ENCODE results near the gene DCBLD1. TPM values are rescaled to one million over a fixed set of nuclear protein-coding genes. Genes with fewer than 3 reads are reported as not detected.
A peak's percentile ranks its signal among the peaks of the same experiment; 100 is the strongest.

DCBLD1 gene
- total RNA-seq, 3 donors from 2014 or later (not counting 1 experiment from before 2014, with no cell fraction given) = 8.4 to 16.1 (median 13.0) TPM

GRCh38 chr6:117496383-117496990, 14.0 kb downstream of the DCBLD1 start:
- Mint-ChIP-seq H3K36me3 (no peaks in the 10 kb centered on the region), H3K27ac (peak overlapping the region; percentile 51 to 60), H3K4me1 (peaks cover 40 to 43% of the 10 kb centered on the region in 2 donors), H3K27me3 (ENCODE audit: low read depth in 2 of 2) (no peaks in the 10 kb centered on the region), H3K4me3 (peak overlapping the region; percentile 43), H3K9me3 (no peaks in the 10 kb centered on the region)
- no peaks in the 10 kb centered on the region for H3K36me3 ChIP-seq (ENCODE audit: control insufficient read depth, insufficient read depth, low read length)
- intact Hi-C loops (cut with micrococcal nuclease) = no loop called here
- no peak overlapping the region for H3K4me3 ChIP-seq (ENCODE audit: low read length)
- ATAC-seq (peak in 2 of 3 donors; percentile 35 to 46), DNase-seq (no peak)
- TF ChIP-seq CTCF (IDR thresholded peaks at IDR 0.05) = no peak
- no peaks in the 10 kb centered on the region for H3K27me3 ChIP-seq (ENCODE audit: control insufficient read depth, insufficient read depth, low read length)
- no peaks in the 10 kb centered on the region for H3K9me3 ChIP-seq (ENCODE audit: control insufficient read depth, insufficient read depth, low read length)
- no peaks in the 10 kb centered on the region for H3K4me1 ChIP-seq (ENCODE audit: control insufficient read depth, insufficient read depth, low read length)
- no peak overlapping the region for H3K27ac ChIP-seq (ENCODE audit: low read length)
- 90% methylated on average over 1 of the region's 1 CpG for WGBS (ENCODE audit: insufficient coverage)

DNA sequence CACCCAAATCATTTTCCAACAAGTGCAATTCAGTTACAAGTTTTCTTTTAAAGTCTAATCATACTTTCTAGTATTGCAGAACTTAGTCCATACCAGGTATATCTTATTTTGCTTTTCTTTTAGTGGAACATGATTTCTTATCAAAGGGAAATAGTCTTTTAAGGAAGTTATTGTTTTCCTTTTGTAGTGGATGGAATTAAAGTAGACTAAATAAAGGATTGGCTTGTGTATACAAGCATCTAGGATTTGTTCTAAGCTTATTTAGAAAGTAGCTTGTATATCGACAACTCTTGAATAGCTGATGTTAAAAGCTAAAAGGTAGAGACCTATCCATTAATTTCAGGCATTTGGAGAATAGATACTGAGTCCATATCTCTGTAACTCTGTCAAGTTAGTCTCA, 14.8 kb downstream of the DCBLD1 start:
- no peak for ATAC-seq
- H3K4me1 Mint-ChIP-seq = peaks cover 38 to 40% of the 10 kb centered on the region in 2 donors
- H3K27me3 Mint-ChIP-seq (ENCODE audit: low read depth in 2 of 2) = no peaks in the 10 kb centered on the region
- intact Hi-C loops (cut with micrococcal nuclease) = no loop called here
- no peak for DNase-seq
- no peak for TF ChIP-seq CTCF (IDR thresholded peaks at IDR 0.05)
- Histone ChIP-seq H3K4me1 (ENCODE audit: control insufficient read depth, insufficient read depth, low read length) (no peaks in the 10 kb centered on the region), H3K9me3 (ENCODE audit: control insufficient read depth, insufficient read depth, low read length) (no peaks in the 10 kb centered on the region), H3K27ac (ENCODE audit: low read length) (no peak overlapping the region), H3K27me3 (ENCODE audit: control insufficient read depth, insufficient read depth, low read length) (no peaks in the 10 kb centered on the region), H3K4me3 (ENCODE audit: low read length) (no peak overlapping the region), H3K36me3 (ENCODE audit: control insufficient read depth, insufficient read depth, low read length) (no peaks in the 10 kb centered on the region)
- 90% methylated on average over 1 of the region's 1 CpG for WGBS (ENCODE audit: insufficient coverage)
- no peaks in the 10 kb centered on the region for H3K9me3 Mint-ChIP-seq
- no peaks in the 10 kb centered on the region for H3K36me3 Mint-ChIP-seq
- no peak overlapping the region for H3K4me3 Mint-ChIP-seq
- H3K27ac Mint-ChIP-seq = peak overlapping the region in 1 of 2 donors; percentile 60

GRCh38 chr6:117498159-117498558, 15.7 kb downstream of the DCBLD1 start:
- ATAC-seq (no peak), DNase-seq (no peak)
- H3K4me3 Mint-ChIP-seq = no peak overlapping the region
- H3K27me3 Mint-ChIP-seq (ENCODE audit: low read depth in 2 of 2) = no peaks in the 10 kb centered on the region
- H3K4me3 ChIP-seq (ENCODE audit: low read length) = no peak overlapping the region
- intact Hi-C loops (cut with micrococcal nuclease) = no loop called here
- H3K4me1 ChIP-seq (ENCODE audit: control insufficient read depth, insufficient read depth, low read length) = no peaks in the 10 kb centered on the region
- TF ChIP-seq CTCF (IDR thresholded peaks at IDR 0.05) = no peak
- peaks cover 37 to 44% of the 10 kb centered on the region in 2 donors for H3K4me1 Mint-ChIP-seq
- H3K9me3 Mint-ChIP-seq = no peaks in the 10 kb centered on the region
- H3K27me3 ChIP-seq (ENCODE audit: control insufficient read depth, insufficient read depth, low read length) = no peaks in the 10 kb centered on the region
- H3K27ac Mint-ChIP-seq = peak overlapping the region in 1 of 2 donors; percentile 72
- H3K36me3 ChIP-seq (ENCODE audit: control insufficient read depth, insufficient read depth, low read length) = no peaks in the 10 kb centered on the region
- WGBS (ENCODE audit: insufficient coverage) = 83% methylated on average over 1 of the region's 2 CpGs
- no peaks in the 10 kb centered on the region for H3K36me3 Mint-ChIP-seq
- H3K9me3 ChIP-seq (ENCODE audit: control insufficient read depth, insufficient read depth, low read length) = no peaks in the 10 kb centered on the region
- H3K27ac ChIP-seq (ENCODE audit: low read length) = no peak overlapping the region

- Mint-ChIP-seq H3K4me3 (no peak overlapping the region), H3K36me3 (peaks cover 7% of the 10 kb centered on the region), H3K27ac (no peak overlapping the region), H3K27me3 (ENCODE audit: low read depth in 2 of 2) (no peaks in the 10 kb centered on the region), H3K4me1 (peaks cover 13 to 20% of the 10 kb centered on the region in 2 donors), H3K9me3 (no peaks in the 10 kb centered on the region)
- WGBS (ENCODE audit: insufficient coverage) = 43% methylated on average over 2 of the region's 2 CpGs
- no peak for ATAC-seq
- no peak overlapping the region for H3K27ac ChIP-seq (ENCODE audit: low read length)
- H3K36me3 ChIP-seq (ENCODE audit: control insufficient read depth, insufficient read depth, low read length) = peaks cover 2% of the 10 kb centered on the region
- H3K9me3 ChIP-seq (ENCODE audit: control insufficient read depth, insufficient read depth, low read length) = no peaks in the 10 kb centered on the region
- H3K4me1 ChIP-seq (ENCODE audit: control insufficient read depth, insufficient read depth, low read length) = no peaks in the 10 kb centered on the region
- H3K27me3 ChIP-seq (ENCODE audit: control insufficient read depth, insufficient read depth, low read length) = no peaks in the 10 kb centered on the region
- no peak for DNase-seq
- TF ChIP-seq CTCF (IDR thresholded peaks at IDR 0.05) = no peak
- intact Hi-C loops (cut with micrococcal nuclease) = no loop called here
- H3K4me3 ChIP-seq (ENCODE audit: low read length) = no peak overlapping the region
These were observed 19.2 kb downstream of the DCBLD1 start for GRCh38 chr6:117501722-117502121.
